Mucosa of descending colon (tissue), 3 donors: ENCODE measurements around the gene WIPF2. TPM values are rescaled to one million over a fixed set of nuclear protein-coding genes. Genes with fewer than 3 reads are reported as not detected.

Source experiments
- ATAC-seq: fragments of 200-7000 bp; cut with Tn5 transposase; one replicate; pipeline ENCODE4 v1.9.1; 2020; ENCODE audit warnings: mild to moderate bottlenecking, moderate library complexity
- DNase-seq, 3 donors: peaks; one replicate each; pipeline ENCODE4 v3.0.0-alpha.2; 2020
- H3K36me3 ChIP-seq: fragments of 200-600 bp; one replicate; pipeline ENCODE4 v1.8.0; 2021; ENCODE audit warnings: low read depth, mild to moderate bottlenecking
- H3K4me1 ChIP-seq: fragments of 200-600 bp; one replicate; pipeline ENCODE4 v1.8.0; 2021; ENCODE audit warnings: low read depth, mild to moderate bottlenecking
- H3K4me3 ChIP-seq: fragments of 200-600 bp; one replicate; pipeline ENCODE4 v1.8.0; 2021; ENCODE audit warnings: mild to moderate bottlenecking
- H3K9me3 ChIP-seq: fragments of 200-600 bp; one replicate; pipeline ENCODE4 v1.8.0; 2021; ENCODE audit warnings: mild to moderate bottlenecking
- CTCF ChIP-seq: fragments of 200-600 bp; IDR thresholded peaks from one replicate; pipeline ENCODE4 v1.8.0; 2022; ENCODE audit warnings: antibody characterized with exemption, mild to moderate bottlenecking
- intact Hi-C, 2 donors: fragments of 100-400 bp; cut with DNase I in 1 of 2; cut with micrococcal nuclease in 1 of 2; formaldehyde crosslinking; loops; one replicate each; pipeline versions ENCODE4 v1.11.0 to v1.11.1; 2022; cut with DNase I, micrococcal nuclease
- total RNA-seq, 3 donors: library from RNA; stranded (reverse); fragmentation: NEBNext Ultra II Directional in 2 of 3; extraction: Animal tissue kit (Norgen Biotek cat#: 25700) in 2 of 3; gene quantifications; one replicate each; pipeline versions ENCODE4 v1.2.1 to v1.2.4, GENCODE V29; 2021 to 2023
- donor health status: DM: no; HTN: no; CAD: no; lungs with moderate emphysema.
- donor health status: DM: no; HTN: no; CAD: no.
- donor health status: DM: no; HTN: yes; CAD: no.

The WIPF2 gene
- total RNA-seq, 3 donors from 2014 or later, result 41.4 to 56.2 (median 42.8) TPM

GRCh38 chr17:40315678-40316570 is 96.8 kb downstream of the WIPF2 start:
- intact Hi-C loops, result no loop called here
- no peaks in the 10 kb centered on the region for H3K9me3 ChIP-seq
- no peaks in the 10 kb centered on the region for H3K36me3 ChIP-seq
- DNase-seq (peak in 2 of 3 donors; percentile 32 to 39), ATAC-seq (no peak)
- no peak for TF ChIP-seq CTCF
- peaks cover 52% of the 10 kb centered on the region for H3K4me1 ChIP-seq
- no peak overlapping the region for H3K4me3 ChIP-seq

DNA sequence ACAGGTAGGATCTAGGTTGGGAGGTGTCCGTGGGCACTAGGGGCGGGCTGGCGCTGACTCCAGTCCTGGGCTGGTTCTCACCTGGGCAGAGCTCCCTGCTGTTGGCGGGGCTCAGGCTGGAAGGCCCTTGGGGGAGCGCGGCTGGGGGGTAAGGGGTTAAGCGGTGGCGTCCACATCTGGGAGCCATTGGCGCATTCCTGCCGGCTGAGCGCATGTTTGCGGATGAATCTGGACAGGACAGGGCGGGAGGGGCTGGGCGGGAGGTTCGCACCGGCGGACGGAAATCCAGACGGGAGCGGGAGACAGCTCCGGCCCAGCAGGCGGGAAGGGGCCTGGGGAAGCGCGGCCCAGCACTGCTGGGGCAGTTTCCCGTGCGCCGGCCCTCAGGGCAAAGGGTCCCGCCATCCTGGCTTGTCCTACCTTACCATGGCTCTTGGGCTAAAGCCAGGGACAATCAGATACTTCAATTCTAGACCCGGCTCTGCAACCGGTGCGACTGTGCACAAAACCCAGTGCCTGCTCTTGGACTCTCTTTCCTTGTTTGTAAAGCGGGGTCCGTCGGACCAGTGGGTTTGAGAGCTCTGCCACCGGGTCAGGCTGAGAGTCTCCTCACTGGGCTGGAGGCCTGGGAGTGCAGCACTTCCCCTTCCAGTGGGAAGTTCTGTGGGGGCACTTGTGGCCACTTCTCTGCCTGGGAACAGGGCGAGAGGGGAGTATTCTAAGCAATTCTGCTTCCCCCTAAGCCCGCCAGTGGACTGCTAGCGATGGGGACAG is 97.7 kb downstream of the WIPF2 start:
- Histone ChIP-seq H3K4me3 (no peak overlapping the region), H3K36me3 (no peaks in the 10 kb centered on the region), H3K4me1 (peaks cover 44% of the 10 kb centered on the region), H3K9me3 (no peaks in the 10 kb centered on the region)
- ATAC-seq, result peak; percentile 27
- no peak for TF ChIP-seq CTCF
- intact Hi-C loops, result no loop called here
- peak in 2 of 3 donors; percentile 79 to 84 for DNase-seq

DNA sequence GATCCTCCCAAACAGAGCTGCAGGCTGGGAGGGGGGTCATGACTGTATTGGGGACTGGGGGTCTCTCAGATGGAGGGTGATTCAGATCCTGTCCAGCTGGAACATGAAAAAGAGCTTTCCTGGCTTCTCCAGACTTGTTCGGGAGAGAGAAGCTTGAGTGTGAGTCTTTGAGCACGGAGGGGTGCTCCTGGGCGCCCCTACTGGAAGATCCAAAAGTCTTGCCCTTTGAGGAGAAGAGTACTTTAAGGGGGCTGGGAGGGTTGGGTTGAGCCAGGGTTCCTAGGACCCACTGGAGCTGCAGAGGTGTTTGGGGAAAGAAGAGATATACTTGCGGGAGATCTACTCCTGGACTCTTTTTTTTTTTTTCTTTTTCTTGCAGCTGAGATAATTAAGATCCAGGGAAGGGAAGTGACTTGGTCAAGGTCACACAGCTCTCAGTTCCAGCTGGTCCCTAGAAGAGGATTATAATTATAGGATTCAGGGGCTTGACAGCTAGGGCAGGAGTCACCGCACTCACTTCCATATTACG is 98.3 kb downstream of the WIPF2 start:
- H3K4me3 ChIP-seq, result no peak overlapping the region
- intact Hi-C loops, result no loop called here
- peaks cover 40% of the 10 kb centered on the region for H3K4me1 ChIP-seq
- no peaks in the 10 kb centered on the region for H3K9me3 ChIP-seq
- ATAC-seq (peak; percentile 41), DNase-seq (peak in 2 of 3 donors; percentile 71 to 74)
- peak; percentile 40 for TF ChIP-seq CTCF
- H3K36me3 ChIP-seq, result no peaks in the 10 kb centered on the region

DNA sequence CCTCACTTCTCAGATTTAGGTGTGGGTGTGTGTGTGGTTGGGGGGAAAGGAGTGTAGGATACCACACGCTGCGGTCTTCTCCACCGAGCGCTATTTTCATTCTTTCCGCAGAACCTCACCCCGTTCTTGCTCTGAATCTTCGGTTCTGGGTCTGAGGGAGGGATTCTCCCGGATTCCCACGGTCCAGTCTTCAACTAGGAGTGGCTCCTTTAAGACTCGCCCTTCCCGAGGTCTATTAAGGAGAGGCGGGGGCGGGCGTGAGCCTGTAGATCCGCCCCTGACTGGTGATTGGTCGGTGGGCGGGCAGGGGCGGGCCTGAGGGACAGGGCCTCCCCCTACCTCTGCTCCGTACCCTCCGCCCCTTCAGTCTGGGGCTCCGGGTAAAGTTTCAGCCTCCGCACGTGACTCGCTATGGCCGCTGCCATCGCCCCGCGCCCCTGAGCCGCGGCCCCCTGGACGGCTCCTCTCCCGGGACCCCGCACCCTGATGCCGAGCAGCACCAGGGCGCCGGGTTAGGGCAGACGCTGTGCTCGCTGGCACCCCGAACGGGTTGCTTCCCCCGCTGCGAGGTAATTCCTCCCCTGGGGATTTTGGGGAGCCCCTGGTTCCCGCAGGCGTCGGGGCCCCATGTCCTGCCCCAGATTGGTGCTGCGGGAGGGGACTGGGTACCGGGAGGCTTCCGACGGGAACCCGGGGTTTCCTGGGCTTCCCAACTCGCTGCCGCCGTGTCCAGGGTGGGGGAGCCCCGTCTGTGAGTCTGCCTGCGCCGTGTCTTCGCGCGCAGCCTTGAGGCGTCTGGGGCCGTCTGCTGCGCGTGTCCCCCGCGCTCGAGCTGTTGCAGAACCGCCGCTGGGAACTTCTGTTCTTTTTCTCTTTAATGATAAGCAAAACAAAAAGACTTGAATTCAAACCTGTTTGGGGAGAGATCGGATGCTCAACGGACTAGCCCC is 99.1 kb downstream of the WIPF2 start:
- TF ChIP-seq CTCF, result no peak
- intact Hi-C loops, result no loop called here
- H3K4me3 ChIP-seq, result peak overlapping the region; percentile 47
- peak; percentile 97 to 98 (median 97) for DNase-seq
- ATAC-seq, result peak; percentile 89
- H3K9me3 ChIP-seq, result no peaks in the 10 kb centered on the region
- no peaks in the 10 kb centered on the region for H3K36me3 ChIP-seq
- peaks cover 43% of the 10 kb centered on the region for H3K4me1 ChIP-seq
